GM21619 (cell line): ENCODE data around the gene STXBP5.
A peak's percentile ranks its signal among the peaks of the same experiment; 100 is the strongest.
"Not testable (repeated sequence)": the region's sequence is repeated elsewhere in the genome, so short reads cannot be mapped to it uniquely, and the experiment has no call there.

Source experiments
- ATAC-seq: cut with Tn5 transposase; IDR thresholded peaks from one replicate; pipeline ENCODE4 v1.9.1; 2021; ENCODE audit not compliant: unreplicated experiment

Gene STXBP5

DNA sequence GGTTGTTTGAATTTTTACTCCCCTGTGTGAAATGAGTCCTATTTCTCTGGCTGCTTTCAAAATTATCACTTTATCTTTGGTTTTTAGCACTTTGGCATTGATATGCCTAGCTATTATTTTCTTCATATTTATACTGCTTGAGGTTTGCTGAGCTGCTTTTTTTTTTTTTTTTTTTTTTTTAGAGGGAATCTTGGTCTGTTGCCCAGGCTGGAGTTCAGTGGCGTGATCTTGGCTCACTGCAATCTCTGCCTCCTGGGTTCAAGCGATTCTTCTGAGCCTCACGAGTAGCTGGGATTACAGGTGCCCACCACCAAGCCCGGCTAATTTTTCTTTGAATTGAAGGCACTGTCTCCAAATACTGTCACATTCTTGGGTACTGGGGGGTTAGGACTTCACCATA, 40.6 kb downstream of the STXBP5 start:
- ATAC-seq = no peak

DNA sequence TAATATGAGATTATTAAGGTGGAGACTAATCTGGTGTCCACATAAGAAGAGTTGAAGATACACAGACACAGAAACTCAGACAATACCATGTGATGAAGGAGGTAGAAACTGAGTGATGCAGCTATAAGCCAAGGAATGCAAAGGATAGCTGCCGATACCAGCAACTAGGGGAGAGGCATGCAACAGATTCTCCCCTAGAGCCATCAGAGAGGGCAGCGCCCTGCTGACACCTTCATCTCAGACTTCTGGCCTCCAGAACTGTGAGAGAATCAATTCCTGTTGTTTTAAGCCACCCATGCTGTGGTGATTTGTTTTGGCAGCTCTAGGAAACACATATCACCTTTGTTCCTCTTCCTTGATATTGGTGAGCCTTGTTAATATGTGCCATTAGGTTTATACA, 41.5 kb downstream of the STXBP5 start:
- no peak for ATAC-seq

DNA sequence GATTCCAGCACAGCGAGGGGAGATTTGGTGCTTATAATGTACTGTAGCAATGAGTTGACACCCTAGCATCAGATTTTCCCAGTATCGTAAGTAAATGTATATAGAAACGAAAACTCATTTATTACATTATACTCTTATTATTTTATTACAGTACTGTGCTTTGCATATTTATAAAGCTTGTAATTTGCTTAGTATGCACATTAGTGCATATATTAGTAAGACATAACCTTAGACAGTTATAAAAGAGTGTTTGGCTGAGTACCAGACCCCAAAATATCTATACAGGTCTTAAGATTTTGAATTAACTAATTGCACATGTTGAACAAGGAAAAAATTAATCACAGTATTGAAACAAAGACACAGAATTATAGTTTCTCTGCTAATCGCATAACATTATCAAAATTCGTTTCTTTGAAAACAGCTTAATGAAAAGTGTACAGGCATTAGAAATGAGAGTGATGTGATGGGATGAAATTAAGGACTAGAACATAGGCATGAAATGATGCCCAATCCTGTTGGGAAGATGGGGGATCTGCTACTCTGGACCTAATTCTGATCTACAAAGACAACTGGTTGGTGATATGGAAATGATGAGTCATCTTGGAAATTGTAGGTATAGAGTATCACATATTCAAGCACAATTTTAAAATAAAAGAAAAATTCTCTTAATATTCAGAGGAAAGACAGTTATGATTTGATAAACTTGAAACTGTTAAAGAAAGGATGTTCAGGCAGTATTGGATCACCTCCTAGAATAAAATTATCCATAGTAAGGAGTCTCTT, 42.8 kb downstream of the STXBP5 start:
- no peak for ATAC-seq

DNA sequence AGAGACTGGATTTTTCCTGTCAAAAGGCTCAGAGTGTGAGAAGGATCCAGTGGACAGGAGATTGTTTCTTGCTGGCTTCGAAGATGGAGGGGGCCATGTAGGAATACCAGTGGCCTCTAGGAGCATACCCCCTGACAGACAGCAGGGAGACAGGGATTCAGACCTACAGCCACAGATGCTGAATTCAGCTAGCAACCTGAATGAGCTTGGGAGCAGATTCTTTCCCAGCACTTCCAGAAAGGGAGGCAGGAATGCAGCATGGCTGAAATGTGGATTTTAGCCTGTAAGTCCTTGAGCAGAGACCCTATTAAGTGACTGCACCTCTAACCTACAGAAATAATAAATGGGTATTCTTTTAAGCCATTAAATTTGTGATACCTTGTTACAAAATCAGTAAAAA, 44.6 kb downstream of the STXBP5 start:
- no peak for ATAC-seq

DNA sequence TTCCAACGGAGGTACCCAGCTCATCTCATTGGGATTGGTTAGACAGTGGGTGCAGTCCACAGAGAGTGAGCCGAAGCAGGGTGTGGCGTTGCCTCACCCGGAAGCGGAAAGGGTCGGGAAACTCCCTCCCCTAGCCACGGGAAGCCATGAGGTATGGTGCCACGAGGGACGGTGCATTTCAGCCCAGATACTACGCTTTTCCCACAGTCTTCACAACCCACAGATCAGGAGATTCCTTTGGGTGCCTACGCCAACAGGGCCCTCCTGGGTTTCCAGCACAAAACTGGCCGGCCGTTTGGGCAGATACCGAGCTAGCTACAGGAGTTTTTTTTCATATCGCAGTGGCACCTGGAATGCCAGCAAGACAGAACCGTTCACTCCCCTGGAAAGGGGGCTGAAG, 46.9 kb downstream of the STXBP5 start:
- no peak for ATAC-seq

DNA sequence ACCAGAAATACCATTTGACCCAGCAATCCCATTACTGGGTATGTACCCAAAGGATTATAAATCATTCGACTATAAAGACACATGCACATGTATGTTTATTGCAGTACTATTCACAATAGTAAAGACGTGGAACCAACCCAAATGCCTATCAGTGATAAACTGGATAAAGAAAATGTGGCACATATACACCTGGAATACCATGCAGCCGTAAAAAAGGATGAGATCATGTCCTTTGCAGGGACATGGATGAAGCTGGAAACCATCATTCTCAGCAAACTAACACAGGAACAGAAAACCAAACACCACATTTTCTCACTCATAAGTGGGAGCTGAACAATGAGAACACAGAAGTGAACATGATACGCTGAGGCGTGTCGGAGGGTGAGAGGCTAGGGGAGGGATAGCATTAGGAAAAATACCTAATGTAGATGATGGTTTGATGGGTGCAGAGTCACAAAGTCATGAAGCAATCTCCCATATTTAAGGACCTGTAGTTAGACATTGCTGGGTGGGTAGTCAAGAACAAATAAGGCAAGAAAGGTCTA, 50.8 kb downstream of the STXBP5 start:
- ATAC-seq = not testable (repeated sequence)

DNA sequence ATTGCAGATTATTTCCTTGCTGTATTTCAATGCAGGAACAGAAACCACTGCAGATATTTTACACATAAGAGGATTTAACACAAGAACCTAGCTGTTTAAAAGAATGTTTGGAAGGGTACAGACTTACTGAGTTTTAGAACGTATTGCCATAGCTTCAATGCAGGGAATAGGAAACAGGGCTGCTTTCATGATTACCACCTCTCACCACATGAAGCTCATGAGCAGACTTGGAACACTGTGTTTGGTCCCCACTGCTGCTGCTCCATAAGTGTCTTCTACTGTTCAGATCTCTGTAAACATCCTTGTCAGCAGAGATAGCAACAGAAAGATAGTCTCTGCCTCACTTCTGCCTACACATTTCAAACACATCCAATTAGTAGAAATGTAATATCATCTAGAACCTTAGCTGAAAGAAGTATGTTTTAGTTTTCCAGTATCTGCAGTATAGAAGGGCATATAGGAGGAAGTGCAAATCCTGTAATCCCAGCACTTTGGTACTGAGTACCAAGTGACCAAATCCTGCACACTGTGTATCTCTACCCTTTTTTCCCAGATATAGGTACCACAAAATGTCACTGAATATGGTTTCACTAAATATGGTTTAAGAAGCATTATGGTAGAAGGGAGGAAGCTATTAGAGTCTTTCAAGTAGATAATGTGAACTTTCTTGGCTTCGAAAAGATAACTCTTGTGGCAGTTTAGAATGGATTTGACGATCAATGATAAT, 51.9 kb downstream of the STXBP5 start:
- ATAC-seq = no peak

DNA sequence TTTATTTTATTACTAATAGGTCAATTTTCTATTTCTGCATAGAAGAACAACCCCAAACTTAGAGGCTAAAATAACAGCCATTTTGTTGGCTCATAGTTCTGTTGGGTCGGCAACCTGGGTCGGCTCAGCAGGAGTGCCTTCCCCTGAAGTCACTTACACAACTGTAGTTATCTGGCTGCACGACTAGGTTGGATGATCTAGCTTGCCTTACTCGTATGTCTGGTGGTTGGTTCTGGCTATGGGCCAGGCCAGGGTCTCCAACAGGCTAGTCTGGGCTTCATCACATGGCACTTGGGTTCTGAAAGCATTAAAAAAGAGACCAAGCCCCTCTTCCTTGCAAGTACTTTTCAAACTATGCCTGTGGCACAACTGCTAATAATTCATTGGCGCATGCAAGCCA, 53.5 kb downstream of the STXBP5 start:
- no peak for ATAC-seq

DNA sequence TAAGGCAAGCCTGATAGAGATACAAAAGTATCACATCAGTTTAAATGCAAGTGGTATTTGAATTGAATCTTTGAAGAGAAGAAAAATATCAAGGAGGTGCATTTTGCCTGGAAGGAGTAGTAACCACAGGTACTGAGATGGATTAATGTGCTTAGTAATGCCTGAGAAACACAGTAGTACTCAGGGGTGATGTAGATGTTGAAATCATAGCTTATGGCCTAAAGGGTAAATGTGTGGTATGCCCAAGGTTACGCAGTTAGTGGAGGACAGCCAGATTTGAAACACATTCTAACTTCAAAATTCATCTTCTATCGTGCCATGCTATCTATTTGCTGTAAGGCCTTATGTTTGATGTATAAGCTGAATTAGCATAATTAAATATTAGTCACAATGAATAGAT, 55.9 kb downstream of the STXBP5 start:
- ATAC-seq = no peak

DNA sequence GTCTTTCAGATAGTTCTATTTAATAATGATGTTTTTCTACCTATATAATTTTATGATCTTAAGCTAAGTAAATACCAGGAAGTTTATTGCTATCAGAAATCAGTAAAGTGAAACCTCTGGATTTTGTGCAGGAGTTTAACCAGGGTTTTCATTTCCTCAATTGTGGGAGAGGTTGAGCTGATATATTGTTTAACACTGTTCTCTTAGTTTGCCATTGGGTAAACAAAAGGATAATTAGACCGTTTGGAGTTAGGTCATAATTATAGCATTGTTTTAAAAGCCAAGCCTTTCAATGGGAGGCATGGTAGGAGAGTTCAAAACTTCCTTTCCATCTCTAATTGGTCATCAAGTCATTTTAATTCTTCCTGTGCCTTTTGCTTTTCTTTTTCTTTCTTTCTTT, 58.7 kb downstream of the STXBP5 start:
- no peak for ATAC-seq

DNA sequence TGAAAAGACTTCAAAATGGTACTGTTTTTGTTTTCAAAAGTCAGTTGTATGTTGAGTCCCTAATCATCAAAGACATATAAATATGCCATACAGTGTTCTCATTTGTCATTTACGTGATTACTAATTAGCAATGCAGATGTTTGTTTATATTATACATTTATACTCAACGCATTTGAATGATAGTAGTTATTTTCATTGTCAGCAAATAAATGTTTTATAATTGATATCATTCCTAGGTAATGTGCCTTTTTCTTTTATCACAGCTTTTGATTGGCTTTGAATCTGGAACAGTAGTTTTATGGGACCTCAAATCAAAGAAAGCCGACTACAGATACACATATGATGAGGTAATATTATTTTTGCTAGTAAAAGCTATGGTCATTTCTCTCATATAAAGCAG, 62.6 kb downstream of the STXBP5 start:
- ATAC-seq = no peak

DNA sequence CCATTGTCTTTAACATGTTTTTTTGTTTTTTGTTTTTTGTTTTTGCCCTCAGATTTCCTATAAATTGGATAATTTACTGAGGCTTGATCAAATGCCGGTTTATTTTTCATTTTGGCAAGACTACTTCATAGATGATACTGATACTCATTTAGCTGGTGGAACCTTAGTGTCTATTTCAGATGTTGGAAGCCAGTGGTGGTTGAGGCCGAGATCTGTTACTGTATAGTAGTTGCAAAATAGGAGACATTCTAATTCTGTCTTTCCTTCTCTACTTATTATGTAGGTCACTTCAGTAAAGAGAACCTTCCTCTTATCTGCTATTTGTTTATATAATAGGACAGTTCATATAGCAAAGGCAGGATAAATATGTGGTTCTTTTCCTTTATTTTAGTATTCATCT, 63.4 kb downstream of the STXBP5 start:
- ATAC-seq = no peak

DNA sequence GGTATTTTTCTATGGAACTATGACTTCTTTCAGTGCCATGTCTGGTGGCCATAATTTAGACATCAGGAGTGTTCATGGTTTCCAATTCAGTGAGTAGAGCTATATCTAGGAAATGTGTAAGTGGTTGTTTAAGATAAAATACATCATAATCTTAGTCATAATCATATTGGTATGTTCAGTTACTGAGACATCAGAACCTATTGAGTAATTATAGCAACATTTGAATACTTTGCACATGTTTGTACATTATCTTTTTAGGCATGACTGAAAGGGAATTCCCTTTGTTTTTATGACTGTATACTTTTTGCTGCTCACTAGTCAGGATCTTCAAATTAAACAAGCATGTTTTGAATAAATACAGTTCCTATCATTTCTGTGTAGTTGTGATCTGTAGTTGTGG, 64.0 kb downstream of the STXBP5 start:
- ATAC-seq = no peak

DNA sequence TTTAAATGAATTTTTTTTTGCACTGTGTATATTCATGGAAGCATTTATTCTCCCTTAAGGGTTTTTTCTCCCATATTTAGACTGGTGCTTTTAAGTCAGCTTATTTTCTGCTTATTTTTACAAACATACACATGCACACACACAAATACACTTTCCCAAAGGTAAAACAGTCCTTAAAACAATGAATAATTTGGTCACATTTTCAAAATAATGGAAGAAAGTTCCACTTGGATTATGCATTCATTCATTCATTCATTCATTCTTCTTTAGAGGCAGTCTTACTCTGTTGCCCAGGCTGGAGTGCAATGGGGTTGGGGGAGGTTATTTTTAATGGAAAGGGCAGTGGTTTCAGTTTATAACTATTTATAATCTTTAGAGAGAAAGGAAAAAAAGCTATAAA, 69.8 kb downstream of the STXBP5 start:
- no peak for ATAC-seq

DNA sequence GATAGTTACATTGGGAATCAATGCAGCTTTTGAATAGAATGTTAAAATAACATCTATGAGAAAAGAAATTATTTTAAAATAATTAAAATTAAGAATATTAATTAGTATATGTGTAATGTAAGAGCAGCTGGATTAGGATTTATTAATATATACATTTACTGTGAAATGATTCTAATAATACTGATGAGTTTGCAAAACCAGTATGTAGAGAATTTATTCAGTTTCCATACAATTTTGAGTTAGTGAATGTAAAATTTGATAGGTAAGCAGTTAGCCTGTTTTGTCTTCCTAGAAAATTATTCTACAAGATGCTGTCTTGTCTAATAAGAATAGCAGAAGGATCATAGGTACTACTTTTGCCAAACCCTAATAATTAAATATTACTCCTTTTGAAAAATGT, 70.6 kb downstream of the STXBP5 start:
- ATAC-seq = no peak

DNA sequence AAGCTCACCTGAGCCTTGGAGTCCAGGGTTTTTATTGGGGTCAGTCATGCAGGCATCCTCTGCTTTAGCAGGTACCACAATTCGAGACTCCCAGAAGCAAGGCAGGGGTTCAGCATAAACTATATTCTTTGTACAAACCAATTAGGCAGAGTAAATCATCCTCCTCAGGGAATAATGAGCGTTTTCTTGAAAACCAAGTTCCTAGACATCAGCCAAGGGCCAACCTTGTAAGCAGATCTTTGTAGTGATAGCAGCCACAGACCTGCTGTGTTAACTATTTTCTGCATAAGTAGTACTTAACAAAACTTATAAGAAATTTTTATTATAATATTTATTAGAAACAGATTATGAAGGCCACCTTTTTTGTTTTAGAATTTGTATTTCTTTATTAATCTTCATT, 74.7 kb downstream of the STXBP5 start:
- no peak for ATAC-seq

DNA sequence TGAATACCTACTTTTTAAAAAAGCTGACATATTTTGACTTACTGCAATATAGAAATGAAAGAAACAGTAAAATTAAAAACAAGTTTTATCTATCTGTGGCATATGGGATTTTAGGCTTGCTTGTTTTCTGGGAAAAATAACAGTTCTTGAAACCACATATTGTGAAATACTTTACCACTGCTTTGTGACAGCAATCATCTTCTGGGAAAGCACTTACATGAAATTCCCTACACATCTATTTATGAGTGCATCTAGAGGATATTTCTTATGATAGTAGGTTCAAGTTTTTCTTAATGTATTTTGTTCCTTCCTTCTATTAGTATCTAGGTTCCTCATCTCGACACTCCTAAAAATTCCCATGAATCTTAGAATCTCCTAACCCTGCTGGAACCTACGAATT, 75.2 kb downstream of the STXBP5 start:
- no peak for ATAC-seq

DNA sequence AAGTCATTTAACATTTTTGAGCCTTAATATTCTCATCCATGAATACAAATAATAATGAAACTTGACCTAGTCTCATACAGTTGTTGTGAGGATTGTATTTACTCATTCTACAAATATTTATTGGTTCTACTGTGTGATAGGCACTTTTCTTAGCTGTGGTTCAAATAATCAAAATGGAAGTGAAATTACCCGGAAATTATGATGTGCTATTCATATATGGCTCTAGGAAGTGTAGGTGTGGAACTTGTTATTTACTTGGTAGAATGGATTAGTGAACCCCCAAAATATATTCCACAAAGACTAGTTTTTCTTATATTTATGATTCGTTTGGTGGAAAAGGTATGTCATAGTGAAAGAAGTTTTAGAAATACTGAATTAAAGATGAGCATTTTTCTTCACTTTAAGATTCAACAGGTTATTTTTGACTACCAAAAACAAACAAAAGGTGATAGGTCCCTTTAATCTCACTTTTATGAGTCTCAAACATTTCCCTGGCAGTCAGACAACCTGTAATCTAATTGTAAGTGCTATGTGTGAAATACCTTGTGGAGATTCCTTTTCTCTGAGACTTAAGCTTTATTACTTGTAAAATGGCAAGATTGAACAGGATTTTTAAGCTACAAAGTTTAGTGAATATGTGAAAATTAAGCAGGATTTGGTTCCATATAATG, 77.8 kb downstream of the STXBP5 start:
- no peak for ATAC-seq

DNA sequence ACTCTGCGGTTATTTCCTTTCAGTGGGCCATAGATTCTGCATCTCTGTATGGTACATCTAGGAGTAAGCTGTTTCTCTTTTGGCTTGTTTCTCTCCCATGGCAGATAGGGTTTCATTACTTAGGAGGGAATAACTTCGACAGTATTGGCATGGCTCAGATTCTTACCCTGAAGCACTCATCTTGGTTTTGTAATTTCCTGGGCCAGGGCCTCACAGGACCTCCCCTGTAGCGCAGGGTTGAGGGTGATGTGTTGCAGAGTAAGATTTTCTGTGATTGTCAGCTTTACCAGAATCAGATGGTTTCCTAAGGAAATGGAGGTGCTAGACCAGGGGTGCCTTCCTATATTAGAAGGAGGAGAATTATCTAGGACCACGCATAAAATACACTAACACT, 78.3 kb downstream of the STXBP5 start:
- ATAC-seq = no peak

DNA sequence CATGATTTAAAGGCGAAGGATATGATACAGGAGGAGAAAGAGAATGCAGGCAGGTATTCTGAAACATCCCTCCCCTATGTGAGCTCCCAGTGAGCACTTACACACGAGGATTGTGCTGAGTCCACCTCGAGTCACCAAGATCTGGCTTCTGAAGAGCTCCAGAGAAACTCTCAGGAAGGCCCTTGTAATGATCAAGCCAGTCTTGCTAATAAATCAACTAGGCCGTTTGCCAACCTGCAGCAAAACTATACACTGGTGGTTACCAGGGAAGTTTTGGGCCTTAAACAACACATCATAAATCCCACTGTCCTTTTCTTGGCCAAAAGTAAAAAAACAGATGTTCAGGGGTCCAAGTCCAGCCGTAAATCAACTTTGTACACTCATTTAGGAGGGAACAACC, 79.2 kb downstream of the STXBP5 start:
- no peak for ATAC-seq

DNA sequence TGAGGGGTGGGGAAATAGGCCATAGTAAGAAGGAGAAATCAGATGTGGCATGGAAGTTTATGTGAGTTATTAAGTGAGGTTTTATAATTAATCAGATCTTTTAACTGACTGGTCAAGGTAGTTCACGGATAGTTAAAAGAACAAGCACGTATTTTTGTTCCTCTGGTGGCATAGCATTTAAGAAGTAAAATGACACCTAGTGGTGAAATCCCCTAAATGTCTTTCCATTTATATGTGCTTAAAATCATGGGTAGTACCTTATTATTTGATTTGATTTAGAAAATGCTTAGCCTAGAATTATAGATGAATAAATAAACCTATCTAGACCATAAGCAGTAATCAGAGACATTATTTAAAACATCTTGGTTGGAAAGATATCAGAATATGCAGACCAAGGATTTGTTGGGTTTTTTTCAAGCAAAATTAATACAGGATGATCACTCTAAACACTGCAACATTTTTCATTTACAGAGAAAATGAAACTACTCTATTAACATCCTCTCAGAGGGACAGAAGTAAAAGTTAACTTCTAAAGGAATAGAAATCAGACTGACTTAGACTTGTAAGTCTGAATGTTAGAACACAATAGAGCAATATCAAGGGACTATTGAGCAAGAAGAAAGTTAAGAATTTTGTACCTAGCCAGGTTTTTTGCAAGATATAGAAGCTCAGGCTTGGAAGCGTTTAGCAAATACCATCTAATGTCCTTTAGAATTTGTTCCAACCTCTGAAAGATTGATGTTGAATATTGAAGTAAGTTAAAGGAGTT, 81.1 kb downstream of the STXBP5 start:
- ATAC-seq = peak; percentile 79
